HCT116 (cell line): ENCODE data around the gene CDH11. TPM values are rescaled to one million over a fixed set of nuclear protein-coding genes. Genes with fewer than 3 reads are reported as not detected.

ENCODE experiments used
- ATAC-seq: fragments of 200-7000 bp; cut with Tn5 transposase; 2 replicates; pipeline ENCODE4 v1.9.1; 2020; ENCODE audit warnings: mild to moderate bottlenecking, moderate library complexity
- Bru-seq: library from RNA; stranded (reverse); fragments of 400-500 nt; gene quantifications from one replicate; lab custom pipeline; 2021; lab: Mats Ljungman, UMichigan
- BruChase-seq, 2 experiments: library from RNA; stranded (reverse); fragments of 400-500 nt; gene quantifications; one replicate each; lab custom pipeline; 2021; lab: Mats Ljungman, UMichigan
- BruUV-seq: library from RNA; stranded (reverse); fragments of 400-500 nt; replicated peaks from 2 replicates; lab custom pipeline; 2021; lab: Mats Ljungman, UMichigan
- CTCF ChIA-PET: fragments of 300-600 bp; sonication (Branson Sonifier 250); formaldehyde crosslinking; loops from one replicate; lab custom pipeline; 2021; ENCODE audit warnings: antibody characterized with exemption; lab: Charles Lee
- POLR2A ChIA-PET: fragments of 300-600, 350-600 bp; sonication (Branson Sonifier 250); formaldehyde crosslinking; loops from one replicate; lab custom pipeline; 2021; ENCODE audit warnings: antibody characterized with exemption; lab: Charles Lee
- RAD21 ChIA-PET, 2 experiments: fragments of 300-600 bp; sonication (Branson Sonifier 250); formaldehyde crosslinking; loops; one replicate each; lab custom pipeline; 2023; ENCODE audit warnings: low total read pairs in 2 of 2; ENCODE audit not compliant: uncharacterized antibody in 2 of 2, unreplicated experiment in 2 of 2, low non-redundant PET in 1 of 2; lab: Charles Lee
- DNase-seq: peaks from one replicate; pipeline ENCODE4 v3.0.0-alpha.2; 2010; ENCODE audit warnings: low read depth, low spot score
- H2AFZ ChIP-seq: fragments of 200-600 bp; shearing (Covaris generic), sonication (generic); 2 replicates; pipeline ENCODE4 v1.6.1; 2017; ENCODE audit warnings: low read depth, mixed run types, mixed read lengths, antibody characterized with exemption, low read length; ENCODE audit not compliant: poor library complexity, severe bottlenecking
- H3K27ac ChIP-seq: 2 replicates; pipeline ENCODE4 v1.5.1; 2012; ENCODE audit warnings: low read depth, low read length
- H3K27me3 ChIP-seq: fragments of 200-600 bp; sonication (generic); 2 replicates; pipeline ENCODE4 v1.6.1; 2016; ENCODE audit warnings: mixed run types, low read length, mixed read lengths; ENCODE audit not compliant: insufficient read depth
- H3K36me3 ChIP-seq, 2 experiments: fragments of 200-500 bp in 1 of 2; fragments of 200-600 bp in 1 of 2; sonication (Bioruptor generic) in 1 of 2; sonication (generic) in 1 of 2; 2 replicates each; pipeline versions ENCODE4 v1.5.1 to v1.6.1; 2014 to 2016; ENCODE audit warnings: low read length in 2 of 2, inconsistent platforms in 1 of 2, mixed read lengths in 1 of 2, mixed run types in 1 of 2; ENCODE audit not compliant: insufficient read depth in 2 of 2, control insufficient read depth in 1 of 2
- H3K4me1 ChIP-seq, 2 experiments: fragments of 200-600 bp in 1 of 2; sonication (generic) in 1 of 2; 2 replicates each; pipeline versions ENCODE4 v1.5.1 to v1.6.1; 2012 to 2017; ENCODE audit warnings: low read length in 2 of 2, inconsistent platforms in 1 of 2, mild to moderate bottlenecking in 1 of 2, mixed read lengths in 1 of 2, mixed run types in 1 of 2, moderate library complexity in 1 of 2; ENCODE audit not compliant: insufficient read depth in 2 of 2, control insufficient read depth in 1 of 2
- H3K4me2 ChIP-seq: fragments of 200-600 bp; sonication (generic); 2 replicates; pipeline ENCODE4 v1.6.1; 2017; ENCODE audit warnings: mixed run types, low read length, mixed read lengths
- H3K4me3 ChIP-seq, 2 experiments: fragments of 200-600 bp in 1 of 2; sonication (generic) in 1 of 2; replicated peaks in 1 of 2; 2 replicates each; pipeline ENCODE4 v1.5.1; 2011 to 2016; ENCODE audit warnings: low read length in 2 of 2, control low read depth in 1 of 2, low read depth in 1 of 2, mild to moderate bottlenecking in 1 of 2, mixed read lengths in 1 of 2, mixed run types in 1 of 2
- H3K79me2 ChIP-seq: fragments of 200-600 bp; sonication (generic); 2 replicates; pipeline ENCODE4 v1.6.1; 2017; ENCODE audit warnings: mild to moderate bottlenecking, mixed run types, low read length, moderate library complexity, mixed read lengths; ENCODE audit not compliant: insufficient read depth
- H3K9ac ChIP-seq: fragments of 200-600 bp; sonication (generic); 2 replicates; pipeline ENCODE4 v1.6.1; 2016; ENCODE audit warnings: low read length, mixed read lengths
- H3K9me2 ChIP-seq: fragments of 200-600 bp; sonication (generic), shearing (Covaris generic); 2 replicates; pipeline ENCODE4 v1.6.1; 2017; ENCODE audit warnings: mixed run types, mild to moderate bottlenecking, moderate library complexity; ENCODE audit not compliant: insufficient read depth
- H3K9me3 ChIP-seq, 2 experiments: fragments of 200-500 bp in 1 of 2; fragments of 200-600 bp in 1 of 2; sonication (Bioruptor generic) in 1 of 2; sonication (generic) in 1 of 2; 2 replicates each; pipeline ENCODE4 v1.6.1; 2014 to 2017; ENCODE audit warnings: low read length in 2 of 2, mixed read lengths in 2 of 2, inconsistent platforms in 1 of 2, low read depth in 1 of 2, mild to moderate bottlenecking in 1 of 2, mixed run types in 1 of 2, moderate library complexity in 1 of 2; ENCODE audit not compliant: control insufficient read depth in 1 of 2, insufficient read depth in 1 of 2
- H4K20me1 ChIP-seq: fragments of 200-600 bp; sonication (generic), shearing (Covaris generic); 2 replicates; pipeline ENCODE4 v1.6.1; 2017; ENCODE audit warnings: mixed run types, mild to moderate bottlenecking, moderate library complexity; ENCODE audit not compliant: insufficient read depth
- CBX3 ChIP-seq: IDR thresholded peaks from 2 replicates; pipeline ENCODE4 v1.6.1; 2012; ENCODE audit warnings: low read depth
- EZH2phosphoT487 ChIP-seq: fragments of 200-600 bp; IDR thresholded peaks from 2 replicates; pipeline ENCODE4 v1.6.1; 2018; ENCODE audit warnings: antibody characterized with exemption, borderline replicate concordance
- TCF7L2 ChIP-seq: IDR thresholded peaks from 2 replicates; pipeline ENCODE4 v1.7.0; 2011; ENCODE audit warnings: borderline replicate concordance, inconsistent platforms; ENCODE audit not compliant: insufficient read depth, insufficient read length; ENCODE audit errors: extremely low read depth
- YY1 ChIP-seq: IDR thresholded peaks from 2 replicates; pipeline ENCODE4 v1.6.1; 2011; ENCODE audit warnings: low read length, low read depth, moderate library complexity, mild to moderate bottlenecking; ENCODE audit not compliant: insufficient replicate concordance; ENCODE audit errors: extremely low read depth
- intact Hi-C: fragments of 100-400 bp; cut with micrococcal nuclease; formaldehyde crosslinking; loops from 2 replicates; pipeline ENCODE4 v1.10.0; 2022
- long read RNA-seq: library from polyadenylated mRNA; unstranded; transcript quantifications from one replicate; pipeline ENCODE4 v2.0.0, GENCODE V29; 2021; ENCODE audit not compliant: unreplicated experiment
- polyA plus RNA-seq: library from polyadenylated mRNA; unstranded; fragments of >200 nt; gene quantifications from 2 replicates; pipeline ENCODE4 v1.2.1, GENCODE V29; 2012; ENCODE audit warnings: missing spikeins
- total RNA-seq: library from RNA; stranded (reverse); gene quantifications from one replicate; pipeline ENCODE4 v1.2.1, GENCODE V29; 2021; ENCODE audit not compliant: unreplicated experiment
- TF ChIP-seq, protein P1 (sequence below): IDR thresholded peaks from 2 replicates; pipeline ENCODE4 v1.6.1; 2012; ENCODE audit warnings: low read depth
- TF ChIP-seq, protein P2 (sequence below): IDR thresholded peaks from 2 replicates; pipeline ENCODE4 v1.6.1; 2012
- TF ChIP-seq, protein P3 (sequence below): IDR thresholded peaks from 2 replicates; pipeline ENCODE4 v1.6.1; 2012

Gene CDH11, protein sequence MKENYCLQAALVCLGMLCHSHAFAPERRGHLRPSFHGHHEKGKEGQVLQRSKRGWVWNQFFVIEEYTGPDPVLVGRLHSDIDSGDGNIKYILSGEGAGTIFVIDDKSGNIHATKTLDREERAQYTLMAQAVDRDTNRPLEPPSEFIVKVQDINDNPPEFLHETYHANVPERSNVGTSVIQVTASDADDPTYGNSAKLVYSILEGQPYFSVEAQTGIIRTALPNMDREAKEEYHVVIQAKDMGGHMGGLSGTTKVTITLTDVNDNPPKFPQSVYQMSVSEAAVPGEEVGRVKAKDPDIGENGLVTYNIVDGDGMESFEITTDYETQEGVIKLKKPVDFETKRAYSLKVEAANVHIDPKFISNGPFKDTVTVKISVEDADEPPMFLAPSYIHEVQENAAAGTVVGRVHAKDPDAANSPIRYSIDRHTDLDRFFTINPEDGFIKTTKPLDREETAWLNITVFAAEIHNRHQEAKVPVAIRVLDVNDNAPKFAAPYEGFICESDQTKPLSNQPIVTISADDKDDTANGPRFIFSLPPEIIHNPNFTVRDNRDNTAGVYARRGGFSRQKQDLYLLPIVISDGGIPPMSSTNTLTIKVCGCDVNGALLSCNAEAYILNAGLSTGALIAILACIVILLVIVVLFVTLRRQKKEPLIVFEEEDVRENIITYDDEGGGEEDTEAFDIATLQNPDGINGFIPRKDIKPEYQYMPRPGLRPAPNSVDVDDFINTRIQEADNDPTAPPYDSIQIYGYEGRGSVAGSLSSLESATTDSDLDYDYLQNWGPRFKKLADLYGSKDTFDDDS
- total RNA-seq, result 0.52 TPM
- not detected in 2 replicates for polyA plus RNA-seq
- Bru-seq, nascent RNA, result percentile 6 among the genes with signal in this experiment
- BruChase-seq, experiment 1, labeled RNA remaining after a 6-hour chase, result percentile 9 among the genes with signal in this experiment
- percentile 15 among the genes with signal in this experiment for BruChase-seq, experiment 2, labeled RNA remaining after a 2-hour chase
- long read RNA-seq, result 0 reads

DNA sequence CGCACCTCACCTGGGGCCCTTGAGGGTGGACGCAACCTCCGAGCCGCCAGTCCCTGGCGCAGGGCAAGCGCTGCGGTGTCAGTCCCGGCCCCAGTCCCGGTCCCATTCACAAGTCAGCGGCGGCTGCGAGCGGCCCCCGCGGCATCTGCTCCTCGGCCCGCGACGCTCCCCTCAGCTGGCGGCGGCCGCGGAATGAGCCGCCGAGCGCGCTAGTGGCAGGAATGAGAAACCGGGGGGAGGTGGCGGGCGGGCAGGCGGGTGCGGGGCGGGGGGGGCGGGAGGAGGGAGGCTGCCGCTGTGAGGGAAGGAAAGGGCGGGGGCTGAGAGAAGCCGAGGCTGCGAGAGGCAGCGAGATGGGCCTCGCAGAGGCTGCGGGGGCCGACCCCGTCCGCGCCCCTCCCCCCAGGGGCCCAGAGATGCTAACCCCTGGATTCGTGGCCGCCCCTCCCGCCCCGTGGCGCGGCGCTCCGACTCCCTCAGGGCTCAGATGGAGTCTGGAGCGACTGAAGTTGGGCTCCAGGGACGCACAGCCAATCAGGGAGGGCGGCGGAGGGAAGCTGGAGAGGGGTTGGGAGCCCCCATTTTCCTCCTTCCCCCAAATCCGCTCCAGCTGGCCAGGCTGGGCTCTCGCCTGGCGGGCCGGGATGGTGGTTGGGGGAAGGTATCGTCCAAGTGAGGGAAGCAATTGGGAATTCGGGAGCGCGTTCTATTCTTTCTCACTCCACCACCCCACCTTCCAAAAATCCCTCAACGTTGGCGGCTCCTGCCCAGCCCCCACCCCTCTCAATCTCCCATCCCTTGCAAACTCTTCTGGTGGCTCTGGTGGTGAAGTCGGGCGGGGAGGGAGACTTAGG lies at the start of gene CDH11:
CDH11 (minus strand) TSS at position 194 of the 854 bp plus-strand sequence. CDS start 117,194 bp downstream, outside the sequence.
- no peaks in the 10 kb centered on the region for H4K20me1 ChIP-seq
- H3K9me3 ChIP-seq, result peaks cover 0 to under 1% of the 10 kb centered on the region in 2 experiments; a peak in 2 of 4 replicates
- ChIA-PET POLR2A (no interaction called here), RAD21 (no interaction called here), CTCF (no interaction called here)
- no peaks in the 10 kb centered on the region for H3K36me3 ChIP-seq
- H3K4me3 ChIP-seq, result no peak within 1 kb of the TSS
- H2AFZ ChIP-seq, result no peak within 1 kb of the TSS
- TF ChIP-seq, protein P1, sequence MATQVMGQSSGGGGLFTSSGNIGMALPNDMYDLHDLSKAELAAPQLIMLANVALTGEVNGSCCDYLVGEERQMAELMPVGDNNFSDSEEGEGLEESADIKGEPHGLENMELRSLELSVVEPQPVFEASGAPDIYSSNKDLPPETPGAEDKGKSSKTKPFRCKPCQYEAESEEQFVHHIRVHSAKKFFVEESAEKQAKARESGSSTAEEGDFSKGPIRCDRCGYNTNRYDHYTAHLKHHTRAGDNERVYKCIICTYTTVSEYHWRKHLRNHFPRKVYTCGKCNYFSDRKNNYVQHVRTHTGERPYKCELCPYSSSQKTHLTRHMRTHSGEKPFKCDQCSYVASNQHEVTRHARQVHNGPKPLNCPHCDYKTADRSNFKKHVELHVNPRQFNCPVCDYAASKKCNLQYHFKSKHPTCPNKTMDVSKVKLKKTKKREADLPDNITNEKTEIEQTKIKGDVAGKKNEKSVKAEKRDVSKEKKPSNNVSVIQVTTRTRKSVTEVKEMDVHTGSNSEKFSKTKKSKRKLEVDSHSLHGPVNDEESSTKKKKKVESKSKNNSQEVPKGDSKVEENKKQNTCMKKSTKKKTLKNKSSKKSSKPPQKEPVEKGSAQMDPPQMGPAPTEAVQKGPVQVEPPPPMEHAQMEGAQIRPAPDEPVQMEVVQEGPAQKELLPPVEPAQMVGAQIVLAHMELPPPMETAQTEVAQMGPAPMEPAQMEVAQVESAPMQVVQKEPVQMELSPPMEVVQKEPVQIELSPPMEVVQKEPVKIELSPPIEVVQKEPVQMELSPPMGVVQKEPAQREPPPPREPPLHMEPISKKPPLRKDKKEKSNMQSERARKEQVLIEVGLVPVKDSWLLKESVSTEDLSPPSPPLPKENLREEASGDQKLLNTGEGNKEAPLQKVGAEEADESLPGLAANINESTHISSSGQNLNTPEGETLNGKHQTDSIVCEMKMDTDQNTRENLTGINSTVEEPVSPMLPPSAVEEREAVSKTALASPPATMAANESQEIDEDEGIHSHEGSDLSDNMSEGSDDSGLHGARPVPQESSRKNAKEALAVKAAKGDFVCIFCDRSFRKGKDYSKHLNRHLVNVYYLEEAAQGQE, result no peak
- no peak for TF ChIP-seq EZH2phosphoT487
- TF ChIP-seq, protein P2, sequence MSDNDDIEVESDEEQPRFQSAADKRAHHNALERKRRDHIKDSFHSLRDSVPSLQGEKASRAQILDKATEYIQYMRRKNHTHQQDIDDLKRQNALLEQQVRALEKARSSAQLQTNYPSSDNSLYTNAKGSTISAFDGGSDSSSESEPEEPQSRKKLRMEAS, result no peak
- TF ChIP-seq TCF7L2, result no peak
- no peak for TF ChIP-seq YY1
- TF ChIP-seq, protein P3, sequence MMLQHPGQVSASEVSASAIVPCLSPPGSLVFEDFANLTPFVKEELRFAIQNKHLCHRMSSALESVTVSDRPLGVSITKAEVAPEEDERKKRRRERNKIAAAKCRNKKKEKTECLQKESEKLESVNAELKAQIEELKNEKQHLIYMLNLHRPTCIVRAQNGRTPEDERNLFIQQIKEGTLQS, result no peak
- TF ChIP-seq CBX3, result no peak
- no peaks in the 10 kb centered on the region for H3K27me3 ChIP-seq
- no peaks in the 10 kb centered on the region for H3K79me2 ChIP-seq
- ATAC-seq (no peak), DNase-seq (no peak)
- no peaks in the 10 kb centered on the region for H3K9me2 ChIP-seq
- no peak within 1 kb of the TSS for H3K9ac ChIP-seq
- H3K4me2 ChIP-seq, result no peak within 1 kb of the TSS
- BruUV-seq, result no TSS peak
- no peak within 1 kb of the TSS for H3K27ac ChIP-seq
- intact Hi-C loops, result no loop called here
- H3K4me1 ChIP-seq, result no peaks in the 10 kb centered on the region
